ENCODE results near the gene PARPBP. TPM values are rescaled to one million over a fixed set of nuclear protein-coding genes. Genes with fewer than 3 reads are reported as not detected.
"Not testable (repeated sequence)": the region's sequence is repeated elsewhere in the genome, so short reads cannot be mapped to it uniquely, and the experiment has no call there.

Gene PARPBP
- total RNA-seq: 10 to 100 TPM; 21.9 to 24.3 TPM

GRCh38 chr12:102119674-102120563, at the start of gene PARPBP, which contains the start of gene NUP37:
TSS of gene PARPBP (plus strand) at chr12:102120183. CDS start at chr12:102123889, 3,706 bp downstream.
TSS of gene NUP37 (minus strand) at chr12:102120114. CDS start at chr12:102118518, 1,596 bp downstream.
- ChIA-PET POLR2A (no interaction called here), CTCF (interaction anchor here (1.9 kb wide), 1 partner anchor 24 kb away, joined by 6 read pairs; no protein-coding TSS in a partner anchor)

GRCh38 chr12:102072092-102072491, 47.9 kb upstream of the PARPBP start:
- POLR2A ChIA-PET, CTCF ChIA-PET: not testable (repeated sequence)

- ChIA-PET CTCF (no interaction called here), POLR2A (no interaction called here)
These were observed 39.1 kb upstream of the PARPBP start for GRCh38 chr12:102080842-102081241.

- CTCF ChIA-PET, POLR2A ChIA-PET: not testable (repeated sequence)
These were observed 30.7 kb upstream of the PARPBP start for GRCh38 chr12:102089228-102089835.

GRCh38 chr12:102093319-102093718, 26.7 kb upstream of the PARPBP start:
- POLR2A ChIA-PET: no interaction called here
- CTCF ChIA-PET: no interaction called here

- POLR2A ChIA-PET: no interaction called here
These were observed 24.2 kb upstream of the PARPBP start for GRCh38 chr12:102095677-102096263.

GRCh38 chr12:102096855-102097254, 23.1 kb upstream of the PARPBP start:
- CTCF ChIA-PET: no interaction called here

More at GRCh38 chr12:102095677-102096263, 24.2 kb upstream of the PARPBP start:
- CTCF ChIA-PET: interaction anchor here (0.7 to 1.5 kb wide), 2 partner anchors 10 to 24 kb away, joined by 5 to 6 read pairs; partner anchors contain the start of genes NUP37 and PARPBP

GRCh38 chr12:102106905-102107304, 13.1 kb upstream of the PARPBP start:
- CTCF ChIA-PET: no interaction called here
- POLR2A ChIA-PET: no interaction called here

More at GRCh38 chr12:102096855-102097254, 23.1 kb upstream of the PARPBP start:
- POLR2A ChIA-PET: no interaction called here

- POLR2A ChIA-PET: no interaction called here
These were observed 12.0 kb upstream of the PARPBP start for GRCh38 chr12:102107970-102108369.

GRCh38 chr12:102110782-102111181, 9.2 kb upstream of the PARPBP start:
- ChIA-PET POLR2A (no interaction called here), CTCF (no interaction called here)

More at GRCh38 chr12:102107970-102108369, 12.0 kb upstream of the PARPBP start:
- CTCF ChIA-PET: no interaction called here

- ChIA-PET CTCF (no interaction called here), POLR2A (no interaction called here)
These were observed 5.8 kb upstream of the PARPBP start for GRCh38 chr12:102114212-102114611.

- ChIA-PET POLR2A (no interaction called here), CTCF (interaction anchor here (0.6 kb wide), 1 partner anchor 299 kb away, joined by 3 read pairs; no protein-coding TSS in a partner anchor)
These were observed 3.6 kb upstream of the PARPBP start for GRCh38 chr12:102116392-102116791.

GRCh38 chr12:102118874-102119273, 1.1 kb upstream of the PARPBP start:
- CTCF ChIA-PET: interaction anchor here (0.6 to 1.9 kb wide), 2 partner anchors 23 to 429 kb away, joined by 4 to 6 read pairs; no protein-coding TSS in a partner anchor
- POLR2A ChIA-PET: no interaction called here

GRCh38 chr12:102120564-102120873, 536 bp downstream of the PARPBP start:
- CTCF ChIA-PET: interaction anchor here (1.9 kb wide), 1 partner anchor 25 kb away, joined by 6 read pairs; no protein-coding TSS in a partner anchor
- POLR2A ChIA-PET: no interaction called here

- CTCF ChIA-PET: no interaction called here
- POLR2A ChIA-PET: interaction anchor here (0.7 kb wide), 1 partner anchor 264 kb away, joined by 10 read pairs; no protein-coding TSS in a partner anchor
These were observed 903 bp downstream of the PARPBP start for GRCh38 chr12:102120886-102121285.

- ChIA-PET CTCF (interaction anchor here (0.6 to 0.7 kb wide), 2 partner anchors 79 to 318 kb away, joined by 3 to 5 read pairs; no protein-coding TSS in a partner anchor), POLR2A (interaction anchor here (0.7 kb wide), 1 partner anchor 265 kb away, joined by 10 read pairs; no protein-coding TSS in a partner anchor)
These were observed 1.3 kb downstream of the PARPBP start for GRCh38 chr12:102121328-102121727.

- POLR2A ChIA-PET, CTCF ChIA-PET: not testable (repeated sequence)
These were observed 10.7 kb downstream of the PARPBP start for GRCh38 chr12:102130720-102131119.

- POLR2A ChIA-PET, CTCF ChIA-PET: not testable (repeated sequence)
These were observed 11.5 kb downstream of the PARPBP start for GRCh38 chr12:102131442-102131841.

- POLR2A ChIA-PET: interaction anchor here (0.7 kb wide), 1 partner anchor 130 kb away, joined by 3 read pairs; no protein-coding TSS in a partner anchor
These were observed 17.6 kb downstream of the PARPBP start for GRCh38 chr12:102137619-102138018.

GRCh38 chr12:102142866-102143373, 22.9 kb downstream of the PARPBP start:
- CTCF ChIA-PET, POLR2A ChIA-PET: not testable (repeated sequence)

More at GRCh38 chr12:102137619-102138018, 17.6 kb downstream of the PARPBP start:
- CTCF ChIA-PET: not testable (repeated sequence)

Measured in activated CD8-positive, alpha-beta memory T cell treated with anti-CD3 and anti-CD28 coated beads for 36 hours (primary cell).